Neural cell (in vitro differentiated cells): ENCODE measurements around the gene PRTFDC1.

Experiments used
- POLR2AphosphoS5 ChIP-seq: IDR thresholded peaks from 2 replicates; pipeline ENCODE4 v1.6.1; 2012
- SMC3 ChIP-seq: fragments of 450-650 bp; conservative IDR thresholded peaks from 2 replicates; pipeline ENCODE4 v1.6.1; 2014; ENCODE audit warnings: antibody characterized with exemption, mild to moderate bottlenecking, moderate library complexity; ENCODE audit not compliant: poor library complexity
- TAF1 ChIP-seq: IDR thresholded peaks from 2 replicates; pipeline ENCODE4 v1.6.1; 2012; ENCODE audit warnings: low read depth
- TF ChIP-seq, protein P1 (sequence below): fragments of 450-650 bp; IDR thresholded peaks from 2 replicates; pipeline ENCODE4 v1.5.1; 2014; ENCODE audit warnings: antibody characterized with exemption, mild to moderate bottlenecking, moderate library complexity; ENCODE audit not compliant: poor library complexity, severe bottlenecking

DNA sequence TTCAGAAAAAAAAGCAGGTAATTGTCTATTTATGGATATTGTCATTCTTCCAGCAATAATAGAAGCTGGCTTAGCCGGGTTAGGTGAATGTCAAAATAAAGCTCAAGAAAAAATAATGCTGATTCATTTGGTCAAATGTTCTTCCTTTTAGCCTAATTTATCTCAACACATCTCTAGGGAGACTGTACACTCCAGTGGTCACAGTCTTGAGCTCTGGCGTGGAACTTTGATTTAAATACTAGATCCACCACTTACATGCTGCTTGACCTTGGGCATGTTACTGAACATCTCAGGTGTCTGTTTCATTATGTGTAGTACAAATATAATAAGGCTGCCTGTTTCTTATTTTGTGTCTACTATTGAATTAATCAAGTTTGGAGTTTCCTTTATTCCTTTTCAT lies 22.0 kb downstream of the PRTFDC1 start:
- no peak for TF ChIP-seq SMC3
- TF ChIP-seq, protein P1, sequence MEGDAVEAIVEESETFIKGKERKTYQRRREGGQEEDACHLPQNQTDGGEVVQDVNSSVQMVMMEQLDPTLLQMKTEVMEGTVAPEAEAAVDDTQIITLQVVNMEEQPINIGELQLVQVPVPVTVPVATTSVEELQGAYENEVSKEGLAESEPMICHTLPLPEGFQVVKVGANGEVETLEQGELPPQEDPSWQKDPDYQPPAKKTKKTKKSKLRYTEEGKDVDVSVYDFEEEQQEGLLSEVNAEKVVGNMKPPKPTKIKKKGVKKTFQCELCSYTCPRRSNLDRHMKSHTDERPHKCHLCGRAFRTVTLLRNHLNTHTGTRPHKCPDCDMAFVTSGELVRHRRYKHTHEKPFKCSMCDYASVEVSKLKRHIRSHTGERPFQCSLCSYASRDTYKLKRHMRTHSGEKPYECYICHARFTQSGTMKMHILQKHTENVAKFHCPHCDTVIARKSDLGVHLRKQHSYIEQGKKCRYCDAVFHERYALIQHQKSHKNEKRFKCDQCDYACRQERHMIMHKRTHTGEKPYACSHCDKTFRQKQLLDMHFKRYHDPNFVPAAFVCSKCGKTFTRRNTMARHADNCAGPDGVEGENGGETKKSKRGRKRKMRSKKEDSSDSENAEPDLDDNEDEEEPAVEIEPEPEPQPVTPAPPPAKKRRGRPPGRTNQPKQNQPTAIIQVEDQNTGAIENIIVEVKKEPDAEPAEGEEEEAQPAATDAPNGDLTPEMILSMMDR: no peak
- no peak for TF ChIP-seq POLR2AphosphoS5
- no peak for TF ChIP-seq TAF1
